ENCODE data around the gene ZNF609. TPM values are rescaled to one million over a fixed set of nuclear protein-coding genes. Genes with fewer than 3 reads are reported as not detected.
A peak's percentile ranks its signal among the peaks of the same experiment; 100 is the strongest.

The ZNF609 gene
- total and polyA plus RNA-seq, 2 experiments from 2014 or later = 12.5 to 23.0 TPM

GRCh38 chr15:64596701-64597476, 136.5 kb downstream of the ZNF609 start:
- DNase-seq (ENCODE audit: low spot score) = peak; percentile 38
- H3K27me3 ChIP-seq = no peaks in the 10 kb centered on the region
- peaks cover 21% of the 10 kb centered on the region for H4K20me1 ChIP-seq (ENCODE audit: insufficient read depth, poor library complexity, severe bottlenecking)
- H3K4me3 ChIP-seq = no peak overlapping the region
- TF ChIP-seq EZH2 (IDR thresholded peaks at IDR 0.05; ENCODE audit: borderline replicate concordance) = no peak
- no peak for TF ChIP-seq EZH2phosphoT487 (IDR thresholded peaks at IDR 0.05; ENCODE audit: low read depth, severe bottlenecking, unreplicated experiment)
- TF ChIP-seq, protein P1, sequence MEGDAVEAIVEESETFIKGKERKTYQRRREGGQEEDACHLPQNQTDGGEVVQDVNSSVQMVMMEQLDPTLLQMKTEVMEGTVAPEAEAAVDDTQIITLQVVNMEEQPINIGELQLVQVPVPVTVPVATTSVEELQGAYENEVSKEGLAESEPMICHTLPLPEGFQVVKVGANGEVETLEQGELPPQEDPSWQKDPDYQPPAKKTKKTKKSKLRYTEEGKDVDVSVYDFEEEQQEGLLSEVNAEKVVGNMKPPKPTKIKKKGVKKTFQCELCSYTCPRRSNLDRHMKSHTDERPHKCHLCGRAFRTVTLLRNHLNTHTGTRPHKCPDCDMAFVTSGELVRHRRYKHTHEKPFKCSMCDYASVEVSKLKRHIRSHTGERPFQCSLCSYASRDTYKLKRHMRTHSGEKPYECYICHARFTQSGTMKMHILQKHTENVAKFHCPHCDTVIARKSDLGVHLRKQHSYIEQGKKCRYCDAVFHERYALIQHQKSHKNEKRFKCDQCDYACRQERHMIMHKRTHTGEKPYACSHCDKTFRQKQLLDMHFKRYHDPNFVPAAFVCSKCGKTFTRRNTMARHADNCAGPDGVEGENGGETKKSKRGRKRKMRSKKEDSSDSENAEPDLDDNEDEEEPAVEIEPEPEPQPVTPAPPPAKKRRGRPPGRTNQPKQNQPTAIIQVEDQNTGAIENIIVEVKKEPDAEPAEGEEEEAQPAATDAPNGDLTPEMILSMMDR (IDR thresholded peaks at IDR 0.05; ENCODE audit: poor library complexity) = no peak
- peaks cover 13% of the 10 kb centered on the region for H3K4me1 ChIP-seq (ENCODE audit: insufficient read depth)
- peaks cover 96% of the 10 kb centered on the region for H3K79me2 ChIP-seq
- peak overlapping the region; percentile 47 for H3K4me2 ChIP-seq
- 43% methylated on average over 4 of the region's 4 CpGs for WGBS (ENCODE audit: low lambda C conversion rate, missing lambda C conversion rate)
- H2AFZ ChIP-seq = no peak overlapping the region
- no peaks in the 10 kb centered on the region for H3K36me3 ChIP-seq (replicated peaks; ENCODE audit: insufficient read depth, low read depth)
- H3K9me3 ChIP-seq (ENCODE audit: low read depth) = no peaks in the 10 kb centered on the region
- H3K9me2 ChIP-seq (replicated peaks; ENCODE audit: insufficient read depth) = no peaks in the 10 kb centered on the region
- peak overlapping the region; percentile 19 for H3K27ac ChIP-seq

- peaks cover 24% of the 10 kb centered on the region for H4K20me1 ChIP-seq (ENCODE audit: insufficient read depth, poor library complexity, severe bottlenecking)
- TF ChIP-seq, protein P1 (IDR thresholded peaks at IDR 0.05; ENCODE audit: poor library complexity) = no peak
- TF ChIP-seq EZH2 (IDR thresholded peaks at IDR 0.05; ENCODE audit: borderline replicate concordance) (no peak), EZH2phosphoT487 (IDR thresholded peaks at IDR 0.05; ENCODE audit: low read depth, severe bottlenecking, unreplicated experiment) (no peak)
- peaks cover 94% of the 10 kb centered on the region for H3K79me2 ChIP-seq
- H3K9me3 ChIP-seq (ENCODE audit: low read depth) = no peaks in the 10 kb centered on the region
- no peak overlapping the region for H3K27ac ChIP-seq
- H3K27me3 ChIP-seq = no peaks in the 10 kb centered on the region
- no peaks in the 10 kb centered on the region for H3K9me2 ChIP-seq (replicated peaks; ENCODE audit: insufficient read depth)
- peaks cover 17% of the 10 kb centered on the region for H3K4me1 ChIP-seq (ENCODE audit: insufficient read depth)
- no peak for DNase-seq (ENCODE audit: low spot score)
- no peak overlapping the region for H3K4me3 ChIP-seq
- 26% methylated on average over 1 of the region's 1 CpG for WGBS (ENCODE audit: low lambda C conversion rate, missing lambda C conversion rate)
- no peak overlapping the region for H3K4me2 ChIP-seq
- no peaks in the 10 kb centered on the region for H3K36me3 ChIP-seq (replicated peaks; ENCODE audit: insufficient read depth, low read depth)
- no peak overlapping the region for H2AFZ ChIP-seq
These were observed 137.1 kb downstream of the ZNF609 start for GRCh38 chr15:64597477-64597822.

DNA sequence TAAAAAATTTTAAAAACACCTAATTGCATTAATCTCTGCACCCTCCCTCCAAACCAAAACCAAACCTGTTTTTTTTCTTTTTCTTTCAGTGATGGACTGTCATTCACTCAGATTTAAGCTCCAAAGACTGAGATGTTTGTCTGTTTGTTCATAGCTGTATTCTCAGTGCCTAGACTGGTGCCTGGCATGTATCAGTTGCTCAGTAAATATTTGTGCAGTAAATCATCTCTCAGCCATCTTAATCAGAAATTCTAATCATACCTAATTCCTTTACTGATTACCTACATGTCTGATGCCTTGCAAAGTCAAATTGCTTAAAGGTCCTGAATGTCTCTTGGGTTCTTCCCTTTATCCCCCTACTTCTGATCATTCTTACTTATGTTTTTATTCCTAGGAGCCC, 138.8 kb downstream of the ZNF609 start:
- Histone ChIP-seq H2AFZ (no peak overlapping the region), H3K36me3 (replicated peaks; ENCODE audit: insufficient read depth, low read depth) (no peaks in the 10 kb centered on the region), H3K79me2 (peaks cover 92% of the 10 kb centered on the region), H3K9me3 (ENCODE audit: low read depth) (no peaks in the 10 kb centered on the region), H3K9me2 (replicated peaks; ENCODE audit: insufficient read depth) (no peaks in the 10 kb centered on the region), H4K20me1 (ENCODE audit: insufficient read depth, poor library complexity, severe bottlenecking) (peaks cover 24% of the 10 kb centered on the region), H3K4me3 (no peak overlapping the region), H3K27me3 (no peaks in the 10 kb centered on the region), H3K4me1 (ENCODE audit: insufficient read depth) (peaks cover 17% of the 10 kb centered on the region), H3K4me2 (no peak overlapping the region), H3K27ac (no peak overlapping the region)
- DNase-seq (ENCODE audit: low spot score) = no peak
- TF ChIP-seq, protein P1 (IDR thresholded peaks at IDR 0.05; ENCODE audit: poor library complexity) = no peak
- TF ChIP-seq EZH2phosphoT487 (IDR thresholded peaks at IDR 0.05; ENCODE audit: low read depth, severe bottlenecking, unreplicated experiment) (no peak), EZH2 (IDR thresholded peaks at IDR 0.05; ENCODE audit: borderline replicate concordance) (no peak)
